Uterus (tissue), 2 donors: ENCODE results near the gene RASAL2.

Experiments
- CTCF ChIP-seq, 4 experiments: fragments of 200-600 bp in 2 of 4; fragments of 450-650 bp in 2 of 4; sonication (generic) in 2 of 4; IDR thresholded peaks; one replicate each; pipeline ENCODE4 v1.5.1; 2016 to 2019; ENCODE audit warnings: antibody characterized with exemption in 4 of 4, mild to moderate bottlenecking in 2 of 4, moderate library complexity in 1 of 4
- POLR2A ChIP-seq, 2 donors: fragments of 450-650 bp; IDR thresholded peaks; one replicate each; pipeline ENCODE4 v1.6.1; 2016; ENCODE audit warnings: antibody characterized with exemption in 2 of 2, mild to moderate bottlenecking in 1 of 2, moderate library complexity in 1 of 2

GRCh38 chr1:178341261-178341956 lies 247.5 kb downstream of the RASAL2 start:
- TF ChIP-seq CTCF (IDR thresholded peaks at IDR 0.05) (no peak), POLR2A (IDR thresholded peaks at IDR 0.05) (no peak)
